Measurements from ENCODE around the gene C5orf52.
A peak's percentile ranks its signal among the peaks of the same experiment; 100 is the strongest.
"Not testable (repeated sequence)": the region's sequence is repeated elsewhere in the genome, so short reads cannot be mapped to it uniquely, and the experiment has no call there.

The C5orf52 gene

DNA sequence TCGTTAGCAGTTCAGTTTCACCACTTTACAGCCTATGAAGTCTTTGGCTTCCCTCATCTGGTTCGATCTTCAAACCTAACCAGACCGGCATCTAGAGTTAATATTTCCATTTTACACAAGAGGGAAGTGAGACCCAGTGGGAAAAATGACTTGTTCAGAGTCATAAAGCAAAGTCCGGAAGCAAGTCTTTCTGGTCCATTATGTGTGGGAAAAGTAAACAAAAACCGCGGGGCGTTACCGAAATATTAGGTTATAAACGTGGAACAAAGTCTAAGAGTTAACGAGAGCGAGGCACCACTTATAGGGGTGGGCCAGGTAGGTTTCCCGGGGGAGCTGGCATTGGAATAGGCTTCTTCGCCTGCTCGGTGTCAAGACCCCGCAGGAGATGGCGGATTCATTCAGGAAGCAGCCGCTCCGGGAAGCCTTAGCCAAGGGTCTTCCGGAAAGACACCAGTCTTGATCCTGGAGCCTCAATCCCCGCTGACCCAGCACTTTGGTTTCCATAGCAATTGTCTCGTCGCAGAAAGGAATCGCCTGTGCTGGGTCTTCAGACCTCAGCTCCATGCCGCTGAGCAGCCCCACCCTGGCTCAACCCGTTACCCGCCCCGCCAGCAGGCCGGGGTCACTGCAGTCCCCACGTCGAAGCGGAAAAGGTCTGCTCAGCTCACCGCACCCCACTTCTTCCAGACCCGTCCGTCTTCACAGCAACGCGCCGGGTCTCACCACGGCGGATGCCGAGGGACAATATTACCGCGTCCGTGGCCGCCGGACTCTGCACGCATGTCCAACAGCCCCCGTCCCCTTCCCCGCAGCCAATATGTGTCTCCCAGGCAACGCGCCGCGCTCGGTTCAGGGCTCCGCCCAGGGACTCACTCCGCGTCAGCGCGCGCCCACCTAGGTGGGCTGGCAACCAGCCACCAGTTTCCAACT, at the start of gene C5orf52:
C5orf52 (plus strand) TSS at position 872 of the 930 bp plus-strand sequence. CDS start 82 bp downstream, outside the sequence.
- DNase-seq (ENCODE audit: low read depth in 2 of 2), result no peak

DNA sequence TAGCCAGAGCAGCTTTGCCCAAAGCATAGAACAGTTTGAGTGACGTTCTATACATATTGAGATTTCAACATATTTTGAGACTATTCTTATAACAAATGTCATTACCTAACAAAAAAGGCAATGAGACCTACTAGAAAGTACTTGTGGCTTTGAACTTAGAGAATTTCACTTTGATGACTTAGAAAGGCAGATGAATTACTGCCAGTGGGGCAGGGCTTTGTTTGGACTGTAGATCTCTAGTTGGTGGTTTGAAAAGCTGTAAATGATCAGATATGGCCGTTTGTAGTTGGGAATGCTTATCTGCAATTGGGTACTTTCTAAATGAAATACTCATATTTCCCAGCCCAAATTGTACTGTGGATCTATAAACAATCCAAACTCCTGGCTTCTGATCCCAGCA, 47.2 kb upstream of the C5orf52 start:
- DNase-seq (ENCODE audit: low read depth in 2 of 2), result no peak

- DNase-seq (ENCODE audit: low read depth in 2 of 2), result no peak
These were observed 44.5 kb upstream of the C5orf52 start for GRCh38 chr5:157626831-157627230.

GRCh38 chr5:157630341-157630740, 41.0 kb upstream of the C5orf52 start:
- no peak for DNase-seq (ENCODE audit: low read depth in 2 of 2)

GRCh38 chr5:157640406-157641066, 30.8 kb upstream of the C5orf52 start:
- DNase-seq (ENCODE audit: low read depth in 2 of 2), result no peak

- DNase-seq (ENCODE audit: low read depth in 2 of 2), result no peak
These were observed 22.9 kb upstream of the C5orf52 start for GRCh38 chr5:157648275-157648990.

DNA sequence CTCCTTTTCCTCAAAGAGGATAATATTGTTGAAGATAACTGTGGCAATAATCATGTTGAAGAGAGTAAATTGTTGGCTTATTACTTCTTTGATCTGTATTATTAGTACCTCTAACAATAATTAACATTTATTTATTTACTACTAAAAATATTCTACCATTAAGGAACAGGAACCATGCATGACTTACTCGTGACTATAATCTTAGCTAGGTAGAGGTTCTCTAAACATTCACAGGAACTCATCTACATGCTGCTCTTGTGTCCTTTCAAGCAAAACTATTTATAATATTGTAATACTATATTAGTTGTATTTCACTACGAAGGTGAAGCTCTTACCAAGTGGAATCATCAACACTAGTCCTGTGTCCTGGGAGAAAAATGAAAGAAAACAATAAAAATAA, 22.2 kb upstream of the C5orf52 start:
- no peak for DNase-seq (ENCODE audit: low read depth in 2 of 2)

DNA sequence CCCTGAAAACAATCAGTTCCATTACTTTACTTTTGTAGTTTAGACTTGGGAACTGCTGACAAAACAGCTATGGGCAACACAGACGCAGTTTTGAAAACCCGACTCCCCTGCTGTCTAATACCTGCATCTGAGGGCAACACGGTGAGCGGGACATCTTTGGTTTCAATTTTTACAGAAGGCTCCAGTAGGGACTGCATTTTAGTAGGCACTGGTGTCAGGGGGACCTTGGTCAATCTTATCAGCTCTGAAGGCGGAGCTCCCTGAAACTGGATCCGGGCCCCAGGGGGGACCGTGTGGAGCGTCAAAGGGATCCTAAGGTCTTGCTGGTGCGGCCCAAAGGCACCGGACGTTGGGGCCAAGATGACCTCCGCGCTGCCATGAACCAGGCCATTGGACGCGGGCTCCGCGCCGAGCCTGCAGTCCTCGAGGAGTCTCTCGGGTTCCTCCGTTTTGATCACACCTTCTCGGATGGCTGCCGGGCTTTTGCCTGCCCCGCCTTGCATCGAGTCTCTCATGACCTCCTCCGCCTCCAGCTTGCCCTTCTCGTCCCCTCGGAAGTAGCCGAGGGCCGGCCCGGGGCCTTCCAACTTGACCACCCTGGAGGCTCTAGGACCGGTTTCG, 20.2 kb upstream of the C5orf52 start:
- no peak for DNase-seq (ENCODE audit: low read depth in 2 of 2)

GRCh38 chr5:157651623-157652376, 19.5 kb upstream of the C5orf52 start:
- DNase-seq (ENCODE audit: low read depth in 2 of 2), result peak; percentile 18 to 23

DNA sequence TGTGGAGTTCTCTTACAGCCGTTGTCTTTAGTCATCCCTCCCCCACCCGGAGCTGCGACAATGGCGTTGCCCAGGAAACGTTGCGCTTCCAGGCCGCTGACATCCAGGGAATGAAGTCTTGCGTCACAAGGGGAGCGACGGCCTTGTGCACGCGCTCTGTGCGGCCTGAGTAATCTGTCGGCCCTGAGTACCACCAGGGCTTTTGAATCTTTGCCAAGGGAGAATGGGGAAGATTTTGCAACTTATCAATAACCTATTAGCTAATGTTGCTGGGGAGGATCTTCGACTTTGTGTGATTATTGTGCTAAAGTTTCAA, 19.0 kb upstream of the C5orf52 start, which contains the start of gene SOX30:
SOX30 (minus strand) TSS at position 62 of the 316 bp plus-strand sequence. CDS start 360 bp downstream, outside the sequence.
- no peak for DNase-seq (ENCODE audit: low read depth in 2 of 2)

GRCh38 chr5:157657516-157657915, 13.8 kb upstream of the C5orf52 start:
- no peak for DNase-seq (ENCODE audit: low read depth in 2 of 2)

- DNase-seq (ENCODE audit: low read depth in 2 of 2), result no peak
These were observed 12.4 kb upstream of the C5orf52 start for GRCh38 chr5:157658893-157659292.

DNA sequence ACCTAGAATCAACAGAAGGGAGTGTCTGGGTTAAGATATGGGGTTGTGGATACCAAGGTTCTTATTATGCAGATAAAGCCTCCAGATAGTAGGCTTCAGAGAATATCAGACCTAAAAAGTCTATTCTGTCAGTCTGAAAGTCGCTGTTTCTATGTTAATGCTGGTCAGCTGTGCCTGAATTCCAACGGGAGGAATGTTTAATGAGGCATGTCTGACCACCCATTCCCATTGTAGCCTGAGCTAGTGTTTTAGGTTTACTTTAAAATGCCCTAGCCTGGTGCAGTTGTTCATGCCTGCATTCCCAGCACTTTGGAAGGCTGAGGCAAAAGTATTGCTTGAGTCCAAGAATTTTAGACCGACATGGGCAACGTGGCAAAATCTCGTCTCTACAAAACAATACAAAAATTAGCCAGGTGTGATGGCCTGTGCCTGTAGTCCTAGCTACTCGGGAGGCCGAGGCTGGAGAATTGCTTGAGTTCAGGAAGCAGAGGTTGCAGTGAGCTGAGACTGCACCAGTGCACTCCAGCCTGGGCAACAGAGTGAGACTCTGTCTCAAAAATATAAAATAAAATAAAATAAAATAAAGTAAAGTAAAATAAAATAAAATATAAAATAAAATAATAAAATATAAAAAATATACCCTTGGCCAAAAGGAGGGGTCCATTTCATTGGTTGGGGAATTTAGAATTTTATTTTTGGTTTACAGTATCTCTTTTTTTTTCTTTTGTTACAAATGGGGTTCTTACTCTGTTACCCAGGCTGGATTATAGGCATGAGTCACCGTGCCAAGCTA, 11.3 kb upstream of the C5orf52 start:
- DNase-seq (ENCODE audit: low read depth in 2 of 2), result no peak

DNA sequence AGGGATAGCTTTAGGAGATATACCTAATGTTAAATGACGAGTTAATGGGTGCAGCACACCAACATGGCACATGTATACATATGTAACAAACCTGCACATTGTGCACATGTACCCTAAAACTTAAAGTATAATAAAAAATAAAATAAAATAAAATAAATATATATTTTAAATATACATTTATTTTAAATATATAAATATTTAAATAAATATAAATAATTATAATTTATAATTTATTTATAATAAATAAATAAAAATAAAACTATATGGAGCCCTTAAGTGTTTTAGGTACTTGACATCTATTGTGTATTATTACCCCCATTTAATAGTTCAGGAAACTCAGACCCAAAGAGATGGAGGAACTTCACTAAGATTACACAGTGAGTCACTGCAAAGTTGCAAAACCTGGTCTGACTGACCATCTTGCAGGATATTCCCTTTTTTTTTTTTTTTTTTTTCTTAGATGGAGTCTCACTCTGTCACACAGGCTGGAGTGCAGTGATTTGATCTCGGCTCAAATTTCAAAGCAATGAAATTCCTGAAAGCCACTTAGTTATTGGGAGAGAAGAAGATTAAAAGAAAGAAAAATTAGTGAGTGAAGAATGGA, 5.8 kb upstream of the C5orf52 start:
- DNase-seq (ENCODE audit: low read depth in 2 of 2), result peak; percentile 37

- DNase-seq (ENCODE audit: low read depth in 2 of 2), result no peak
These were observed 3.0 kb upstream of the C5orf52 start for GRCh38 chr5:157668356-157668755.

DNA sequence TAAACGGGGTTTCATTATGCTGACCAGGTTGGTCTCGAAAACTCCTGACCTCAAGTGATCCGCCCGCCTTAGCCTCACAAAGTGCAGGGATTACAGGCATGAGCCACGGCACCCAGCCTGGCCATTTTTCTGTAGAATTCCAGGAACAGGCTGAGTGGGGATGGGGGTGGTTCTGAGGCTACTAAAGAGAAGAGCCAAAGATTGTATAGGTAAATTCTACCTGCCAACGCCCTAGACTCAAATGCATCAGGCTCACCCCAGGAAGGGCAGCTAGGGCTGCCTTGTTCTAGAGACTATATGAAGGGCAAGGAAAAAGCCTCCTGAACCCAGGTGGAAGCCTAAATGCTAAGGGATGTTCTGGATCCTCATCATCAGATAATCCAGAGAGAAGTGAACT, 1.6 kb upstream of the C5orf52 start:
- no peak for DNase-seq (ENCODE audit: low read depth in 2 of 2)

GRCh38 chr5:157671592-157672330, 428 bp downstream of the C5orf52 start:
- no peak for DNase-seq (ENCODE audit: low read depth in 2 of 2)

GRCh38 chr5:157672976-157673375, 1.6 kb downstream of the C5orf52 start:
- DNase-seq (ENCODE audit: low read depth in 2 of 2), result no peak

DNA sequence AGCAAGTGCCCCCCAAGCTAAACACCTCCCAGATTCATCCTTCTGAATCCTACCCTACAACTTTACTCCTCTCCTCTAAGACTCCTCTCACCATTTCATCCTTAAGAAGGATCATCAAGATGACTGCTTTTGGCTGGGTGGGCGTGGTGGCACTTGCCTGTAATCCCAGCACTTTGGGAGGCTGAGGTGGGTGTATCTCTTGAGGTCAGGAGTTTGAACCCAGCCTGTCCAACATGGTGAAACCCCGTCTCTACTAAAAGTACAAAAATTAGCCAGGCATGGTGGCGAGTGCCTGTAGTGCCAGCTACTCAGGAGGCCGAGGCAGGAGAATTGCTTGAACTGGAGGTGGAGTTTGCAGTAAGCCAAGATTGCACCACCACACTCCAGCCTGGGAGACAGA, 3.0 kb downstream of the C5orf52 start:
- not testable (repeated sequence) for DNase-seq (ENCODE audit: low read depth in 2 of 2)

All from fibroblast of skin of left quadriceps (primary cell).